ENCODE results near the gene APLN.

GRCh38 chrX:129665916-129666644, 11.3 kb upstream of the APLN start:
- TF ChIP-seq CTCF (IDR thresholded peaks at IDR 0.05; ENCODE audit: insufficient read depth, low read depth, low read length) = no peak
- TF ChIP-seq EZH2 (IDR thresholded peaks at IDR 0.05; ENCODE audit: insufficient read depth, low read length) = no peak
